GM10847 (cell line): ENCODE measurements around the gene MEF2B.

Experiments used
- POLR2A ChIP-seq: IDR thresholded peaks from 2 replicates; pipeline ENCODE4 v1.6.1; 2011; ENCODE audit not compliant: insufficient read length; ENCODE audit errors: extremely low read depth

The MEF2B gene

GRCh38 chr19:19120308-19121231 lies 49.5 kb downstream of the MEF2B start:
- TF ChIP-seq POLR2A = no peak

DNA sequence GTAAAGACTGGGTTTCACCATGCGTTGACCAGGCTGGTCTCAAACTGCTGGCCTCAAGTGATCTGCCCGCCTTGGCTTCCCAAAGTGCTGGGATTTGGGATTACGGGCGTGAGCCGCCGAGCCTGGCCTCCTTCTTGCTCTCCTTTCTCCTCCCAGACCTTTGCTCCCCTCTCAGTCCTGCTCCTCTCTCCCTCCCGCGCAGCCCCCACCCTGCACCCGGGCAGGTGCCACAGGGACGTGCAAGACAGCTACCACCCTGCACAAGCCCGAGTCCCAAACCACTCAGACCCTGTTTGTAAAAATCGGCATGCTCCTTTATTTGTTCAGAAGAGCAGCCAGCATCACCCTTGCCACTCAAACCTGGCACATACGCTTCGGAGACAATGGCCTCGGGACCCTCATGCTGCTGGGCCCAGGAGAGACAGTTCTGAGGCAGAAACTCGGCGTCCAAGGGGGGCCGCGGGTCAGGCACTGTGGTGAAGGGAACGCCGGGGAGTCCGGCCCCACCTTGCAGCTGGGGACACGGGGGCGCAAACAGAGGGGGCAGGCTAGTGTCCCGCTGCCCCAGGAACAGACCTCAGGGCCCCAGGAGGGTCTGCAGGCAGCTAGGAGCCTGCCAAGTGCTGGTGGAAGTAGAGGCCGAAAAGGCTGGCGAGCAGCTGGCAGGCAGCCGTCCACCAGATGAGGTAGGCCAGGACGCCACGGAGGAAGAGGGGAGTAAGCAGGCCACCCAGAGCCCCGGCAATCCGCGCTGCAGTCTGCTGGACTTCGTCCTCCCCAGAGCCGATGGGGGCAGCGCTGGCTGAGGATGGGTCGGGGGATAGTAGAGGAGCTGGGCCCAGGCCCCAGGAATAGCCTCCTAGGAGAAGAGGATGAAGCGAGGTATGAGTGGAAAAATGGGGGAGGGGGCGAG lies 50.5 kb downstream of the MEF2B start:
- no peak for TF ChIP-seq POLR2A

DNA sequence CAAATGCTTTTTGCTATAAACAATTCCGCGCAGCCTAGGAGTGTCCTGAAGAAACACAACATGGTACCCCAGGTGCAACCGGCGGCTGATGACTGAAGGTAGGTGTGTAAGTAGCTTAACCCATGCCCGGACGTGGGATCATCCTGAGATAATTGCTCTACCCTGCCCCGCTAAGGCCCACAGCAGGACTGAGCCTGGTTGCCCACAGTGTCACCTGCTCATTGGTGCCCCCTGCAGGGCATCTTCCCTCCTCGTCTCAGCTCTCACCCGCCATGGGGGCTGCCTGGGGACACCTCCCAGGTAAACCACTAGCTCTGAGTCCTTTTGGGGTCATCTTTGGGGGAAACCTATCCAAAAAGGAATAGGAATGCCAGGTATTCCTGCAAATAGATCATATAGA lies 54.1 kb downstream of the MEF2B start:
- no peak for TF ChIP-seq POLR2A

DNA sequence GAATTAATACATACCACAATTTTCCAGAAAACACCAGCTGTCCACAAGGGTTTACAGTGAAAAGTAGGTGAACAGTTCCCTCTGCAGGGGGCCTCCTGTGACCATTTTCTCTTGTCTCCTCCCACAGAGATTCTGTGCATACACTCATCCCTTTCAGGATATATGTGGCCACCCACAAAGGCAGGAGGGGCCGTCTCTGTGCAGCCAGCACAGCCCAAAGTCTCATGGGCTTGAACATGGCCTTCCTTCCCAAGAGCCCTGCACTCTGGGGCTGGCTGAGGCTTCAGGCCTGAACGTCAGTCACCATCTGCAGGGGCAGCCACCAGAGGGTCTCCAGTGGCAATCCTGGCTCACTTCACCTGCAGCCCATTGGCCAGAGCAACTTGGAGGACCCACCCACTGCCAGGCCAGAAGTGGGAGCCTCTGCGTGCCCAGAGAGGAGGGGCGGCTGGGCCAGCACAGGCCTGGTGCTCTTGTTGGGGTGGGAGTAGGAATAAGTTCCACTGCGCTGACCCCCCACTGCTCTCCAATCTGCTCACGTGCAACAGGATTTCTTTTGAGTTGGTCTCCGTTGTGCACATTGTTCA lies 56.9 kb downstream of the MEF2B start:
- no peak for TF ChIP-seq POLR2A

GRCh38 chr19:19111967-19112580 lies 58.0 kb downstream of the MEF2B start:
- TF ChIP-seq POLR2A = no peak

- no peak for TF ChIP-seq POLR2A
Measured at GRCh38 chr19:19111136-19111835, 58.8 kb downstream of the MEF2B start.

DNA sequence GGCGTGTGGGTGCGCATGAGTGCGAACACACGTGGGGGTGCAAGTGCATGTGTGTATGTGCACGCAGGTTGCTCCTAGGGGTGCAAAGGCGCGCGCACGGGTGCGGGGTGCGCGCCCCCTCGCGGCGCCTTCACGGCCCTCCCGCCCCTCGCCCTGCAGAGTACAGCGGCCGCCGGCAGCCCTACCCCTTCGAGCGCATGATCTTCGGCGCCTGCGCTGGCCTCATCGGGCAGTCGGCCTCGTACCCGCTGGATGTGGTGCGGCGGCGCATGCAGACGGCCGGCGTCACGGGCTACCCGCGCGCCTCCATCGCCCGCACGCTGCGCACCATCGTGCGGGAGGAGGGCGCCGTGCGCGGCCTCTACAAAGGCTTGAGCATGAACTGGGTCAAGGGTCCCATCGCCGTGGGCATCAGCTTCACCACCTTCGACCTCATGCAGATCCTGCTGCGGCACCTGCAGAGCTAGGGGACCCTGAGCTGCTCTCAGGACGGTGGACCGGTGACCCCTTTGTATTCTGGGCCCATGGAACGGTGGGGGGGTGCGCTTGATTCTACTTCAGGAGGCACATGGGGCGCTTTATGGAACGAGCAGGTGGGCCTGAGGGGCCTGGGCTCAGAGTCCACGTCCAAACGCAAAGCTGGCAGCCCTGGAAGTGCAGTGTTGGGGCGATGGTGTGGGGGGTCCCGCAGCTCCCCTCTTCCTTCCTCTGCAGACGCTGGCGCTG lies 59.5 kb downstream of the MEF2B start:
- no peak for TF ChIP-seq POLR2A

GRCh38 chr19:19109601-19110000 lies 60.5 kb downstream of the MEF2B start:
- TF ChIP-seq POLR2A = no peak

DNA sequence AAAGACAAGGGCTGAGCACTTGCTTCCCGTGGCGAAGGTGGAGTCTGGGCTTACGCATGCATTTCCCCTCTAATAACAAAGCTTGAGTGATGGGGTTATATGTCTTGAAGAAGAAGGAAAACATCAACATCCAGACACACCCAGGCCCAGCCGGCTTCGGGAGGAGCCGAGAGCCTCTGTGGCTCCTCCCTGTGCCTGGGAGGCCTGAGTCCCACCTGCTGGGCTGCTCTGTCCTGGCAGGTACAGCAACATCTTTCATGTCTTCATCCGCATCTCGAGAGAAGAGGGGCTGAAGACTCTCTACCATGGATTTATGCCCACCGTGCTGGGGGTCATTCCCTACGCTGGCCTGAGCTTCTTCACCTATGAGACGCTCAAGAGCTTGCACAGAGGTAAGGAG lies 62.4 kb downstream of the MEF2B start:
- no peak for TF ChIP-seq POLR2A

DNA sequence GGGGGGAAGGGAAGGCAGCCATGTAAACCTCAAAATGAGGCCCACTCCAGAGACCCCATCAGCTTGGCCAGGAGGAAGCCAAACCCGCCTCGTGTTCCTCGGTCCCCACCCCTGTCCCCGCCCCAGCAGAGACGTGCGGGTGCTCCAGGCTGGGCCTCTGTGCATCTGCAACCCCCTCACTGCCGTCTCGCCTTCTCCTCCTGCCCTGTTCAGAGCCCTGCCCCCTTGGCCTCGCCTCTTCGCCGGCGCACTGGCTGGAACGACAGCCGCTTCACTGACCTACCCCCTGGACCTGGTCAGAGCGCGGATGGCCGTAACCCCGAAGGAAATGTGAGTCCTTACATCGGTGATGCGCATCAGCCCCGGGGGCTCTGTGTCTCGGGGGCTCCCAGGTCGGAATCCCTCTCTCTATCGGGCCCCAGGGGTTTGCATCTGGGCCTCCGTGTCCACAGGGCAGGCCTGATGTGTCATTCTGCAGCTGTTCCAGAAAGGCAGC lies 64.0 kb downstream of the MEF2B start:
- TF ChIP-seq POLR2A = no peak

DNA sequence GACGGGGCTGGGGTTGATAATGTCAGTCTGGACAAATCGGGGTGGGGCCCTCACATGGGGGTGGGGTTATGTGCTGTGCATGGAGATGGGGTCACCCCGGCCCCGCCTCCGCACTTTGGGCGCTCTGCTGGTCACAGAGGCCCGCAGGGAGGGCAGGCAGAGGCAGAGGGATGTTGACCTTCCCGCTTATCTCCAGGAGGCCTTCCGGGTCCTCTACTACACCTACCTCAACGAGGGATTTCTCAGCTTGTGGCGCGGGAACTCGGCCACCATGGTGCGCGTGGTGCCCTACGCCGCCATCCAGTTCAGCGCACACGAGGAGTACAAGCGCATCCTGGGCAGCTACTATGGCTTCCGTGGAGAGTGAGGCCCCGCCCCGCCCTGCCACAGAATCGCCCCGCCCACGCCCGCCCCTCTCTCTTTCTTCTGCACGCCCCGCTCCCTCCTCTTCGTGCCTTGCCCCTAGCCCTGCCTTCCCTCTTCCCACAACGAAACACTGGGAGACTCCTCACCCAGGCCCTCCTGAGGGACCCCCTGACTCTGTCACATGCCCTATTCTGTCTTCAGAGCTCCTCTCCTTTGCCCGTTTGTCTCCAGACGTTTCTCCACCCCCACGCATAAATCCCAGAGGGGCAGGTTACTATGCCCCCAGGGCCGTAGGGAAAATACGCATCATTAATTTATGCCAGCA lies 64.6 kb downstream of the MEF2B start:
- TF ChIP-seq POLR2A = no peak

DNA sequence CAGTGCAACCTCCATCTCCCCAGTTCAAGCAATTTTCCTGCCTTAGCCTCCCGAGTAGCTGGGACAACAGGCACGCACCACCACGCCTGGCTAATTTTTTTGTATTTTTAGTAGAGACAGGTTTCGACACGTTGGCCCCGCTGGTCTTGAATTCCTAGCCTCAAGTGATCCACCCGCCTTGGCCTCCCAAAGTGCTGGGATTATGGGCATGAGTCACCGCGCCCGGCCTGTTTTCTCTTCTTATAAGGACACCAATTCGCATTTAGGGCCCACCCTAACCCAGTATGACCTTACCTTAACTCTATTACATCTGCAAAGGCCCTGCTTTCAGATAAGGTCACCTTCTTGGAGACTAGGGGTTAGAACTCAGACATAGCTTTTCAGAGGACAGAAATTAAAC lies 66.9 kb downstream of the MEF2B start:
- TF ChIP-seq POLR2A = no peak

DNA sequence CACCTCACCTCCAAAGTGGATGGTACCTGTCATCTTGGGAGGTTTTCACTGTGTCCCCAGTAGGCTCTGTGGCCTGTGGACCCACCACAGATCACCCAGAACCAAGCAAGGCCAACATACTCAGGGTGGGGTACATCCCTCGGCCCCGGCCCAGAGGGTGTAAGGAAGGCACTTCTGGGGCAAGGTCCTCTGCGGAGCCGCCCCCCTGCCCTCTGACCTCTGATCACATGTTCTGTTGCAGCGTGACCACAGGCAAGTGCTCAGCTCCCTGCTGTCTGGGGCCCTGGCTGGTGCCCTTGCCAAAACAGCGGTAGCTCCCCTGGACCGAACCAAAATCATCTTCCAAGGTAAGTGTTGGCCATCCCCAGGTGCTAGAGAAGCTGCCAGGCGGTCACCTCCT lies 68.5 kb downstream of the MEF2B start:
- no peak for TF ChIP-seq POLR2A
